WI38 (cell line): ENCODE results near the gene NEGR1.

ENCODE experiments used
- H3K4me3 ChIP-seq: 2 replicates; pipeline ENCODE4 v1.5.1; 2011; ENCODE audit warnings: low read depth, mild to moderate bottlenecking, control low read depth, low read length
- TF ChIP-seq, protein P1 (sequence below): IDR thresholded peaks from 2 replicates; pipeline ENCODE4 v1.5.1; 2012; ENCODE audit warnings: low read depth, mild to moderate bottlenecking, control low read depth, low read length

NEGR1 gene

DNA sequence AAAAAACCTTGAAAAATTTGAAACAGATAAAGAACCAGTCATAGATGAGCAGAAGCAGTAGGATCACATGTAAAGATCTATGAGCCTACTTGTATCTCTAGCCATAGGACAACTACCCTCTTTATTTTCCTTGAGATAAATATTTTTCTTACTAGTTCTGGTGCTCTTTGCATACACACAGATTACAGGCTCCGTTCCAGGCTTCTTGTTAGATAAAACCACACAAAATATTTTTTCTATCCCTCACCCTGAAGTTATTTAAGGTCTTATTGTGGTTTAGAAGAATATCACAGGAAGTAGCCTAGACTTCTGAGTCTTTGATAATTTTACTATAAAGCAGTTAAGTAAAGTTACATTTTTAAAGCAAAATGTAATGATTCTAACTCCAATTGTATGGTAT, 512.2 kb downstream of the NEGR1 start:
- TF ChIP-seq, protein P1, sequence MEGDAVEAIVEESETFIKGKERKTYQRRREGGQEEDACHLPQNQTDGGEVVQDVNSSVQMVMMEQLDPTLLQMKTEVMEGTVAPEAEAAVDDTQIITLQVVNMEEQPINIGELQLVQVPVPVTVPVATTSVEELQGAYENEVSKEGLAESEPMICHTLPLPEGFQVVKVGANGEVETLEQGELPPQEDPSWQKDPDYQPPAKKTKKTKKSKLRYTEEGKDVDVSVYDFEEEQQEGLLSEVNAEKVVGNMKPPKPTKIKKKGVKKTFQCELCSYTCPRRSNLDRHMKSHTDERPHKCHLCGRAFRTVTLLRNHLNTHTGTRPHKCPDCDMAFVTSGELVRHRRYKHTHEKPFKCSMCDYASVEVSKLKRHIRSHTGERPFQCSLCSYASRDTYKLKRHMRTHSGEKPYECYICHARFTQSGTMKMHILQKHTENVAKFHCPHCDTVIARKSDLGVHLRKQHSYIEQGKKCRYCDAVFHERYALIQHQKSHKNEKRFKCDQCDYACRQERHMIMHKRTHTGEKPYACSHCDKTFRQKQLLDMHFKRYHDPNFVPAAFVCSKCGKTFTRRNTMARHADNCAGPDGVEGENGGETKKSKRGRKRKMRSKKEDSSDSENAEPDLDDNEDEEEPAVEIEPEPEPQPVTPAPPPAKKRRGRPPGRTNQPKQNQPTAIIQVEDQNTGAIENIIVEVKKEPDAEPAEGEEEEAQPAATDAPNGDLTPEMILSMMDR = no peak
- no peak overlapping the region for H3K4me3 ChIP-seq

DNA sequence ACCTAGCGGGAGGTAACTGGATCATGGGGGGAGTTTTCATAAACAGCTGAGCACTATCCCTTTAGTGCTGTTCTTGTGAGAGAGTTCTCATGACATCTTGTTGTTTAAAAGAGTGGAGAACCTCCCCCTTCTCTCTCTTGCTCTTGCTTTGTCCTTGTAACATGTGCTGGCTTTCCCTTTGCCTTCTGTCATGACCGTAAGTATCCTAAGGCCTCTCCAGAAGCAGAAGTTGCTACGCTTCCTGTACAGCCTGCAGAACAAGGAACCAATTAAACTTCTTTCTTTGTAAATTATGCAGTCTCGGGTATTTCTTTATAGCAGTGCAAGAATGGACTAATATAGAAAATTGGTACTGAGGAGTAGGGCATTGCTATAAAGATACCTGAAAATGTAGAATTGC, 515.6 kb downstream of the NEGR1 start:
- no peak overlapping the region for H3K4me3 ChIP-seq
- TF ChIP-seq, protein P1 = no peak

DNA sequence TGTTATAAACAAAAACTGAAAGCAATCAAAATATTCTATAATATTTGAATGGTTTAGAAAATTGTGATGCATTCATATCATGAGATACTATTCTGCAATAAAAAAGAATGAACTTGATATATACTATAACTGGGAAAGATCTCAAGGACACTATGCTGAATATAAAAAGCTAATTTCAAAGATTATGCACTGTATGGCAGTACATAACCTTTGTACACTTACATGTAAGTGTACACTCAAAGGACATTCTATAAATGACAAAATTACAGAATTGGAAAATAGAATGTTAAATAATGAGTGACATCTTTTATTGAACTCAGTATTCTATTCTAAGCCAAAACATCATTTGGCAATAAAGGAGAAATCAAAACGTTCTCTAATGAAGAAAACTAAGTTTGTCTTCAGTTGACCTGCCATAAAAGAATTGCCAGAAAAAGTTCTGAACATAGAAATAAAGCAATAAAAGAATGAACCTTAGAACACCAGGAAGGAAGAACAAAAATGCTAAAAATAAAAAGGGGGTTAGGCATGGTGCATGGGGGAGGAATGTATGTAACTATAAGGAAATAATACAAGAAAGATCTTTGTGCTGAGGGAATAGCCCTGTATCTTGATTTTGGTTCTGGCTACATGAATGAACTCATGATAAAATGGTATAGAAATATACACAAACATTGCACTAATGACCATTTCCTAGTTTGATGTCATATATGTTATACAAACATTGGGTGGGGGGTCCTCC, 519.7 kb downstream of the NEGR1 start:
- H3K4me3 ChIP-seq = no peak overlapping the region
- TF ChIP-seq, protein P1 = no peak

- TF ChIP-seq, protein P1 = no peak
- H3K4me3 ChIP-seq = no peak overlapping the region
Measured at GRCh38 chr1:71755441-71755840, 526.9 kb downstream of the NEGR1 start.

GRCh38 chr1:71753746-71754145, 528.6 kb downstream of the NEGR1 start:
- H3K4me3 ChIP-seq = no peak overlapping the region
- TF ChIP-seq, protein P1 = no peak

- no peak overlapping the region for H3K4me3 ChIP-seq
- TF ChIP-seq, protein P1 = no peak
Measured at GRCh38 chr1:71745326-71745725, 537.0 kb downstream of the NEGR1 start.

GRCh38 chr1:71743862-71744261, 538.5 kb downstream of the NEGR1 start:
- TF ChIP-seq, protein P1 = no peak
- no peak overlapping the region for H3K4me3 ChIP-seq
